Caco-2 (cell line): ENCODE data around the gene PARP11. TPM values are rescaled to one million over a fixed set of nuclear protein-coding genes. Genes with fewer than 3 reads are reported as not detected.

Experiments used
- BruUV-seq: library from RNA; stranded (reverse); fragments of 400-500 nt; replicated peaks from 2 replicates; lab custom pipeline; 2021; lab: Mats Ljungman, UMichigan
- CTCF ChIA-PET: fragments of 300-600 bp; sonication (Branson Sonifier 250); formaldehyde crosslinking; loops from one replicate; lab custom pipeline; 2022; ENCODE audit warnings: antibody characterized with exemption; lab: Charles Lee
- POLR2A ChIA-PET: fragments of 300-600 bp; sonication (Branson Sonifier 250); formaldehyde crosslinking; loops from one replicate; lab custom pipeline; 2022; ENCODE audit warnings: antibody characterized with exemption; lab: Charles Lee
- DNase-seq, 2 experiments: peaks; one replicate each; pipeline versions ENCODE4 v3.0.0 to v3.0.0-alpha.2; 2020 to 2022
- H3K27me3 ChIP-seq: replicated peaks from 2 replicates; pipeline ENCODE4 v1.6.0; 2011; ENCODE audit warnings: low read length; ENCODE audit not compliant: control insufficient read depth, insufficient read depth
- H3K36me3 ChIP-seq: 2 replicates; pipeline ENCODE4 v1.5.1; 2011; ENCODE audit warnings: low read length; ENCODE audit not compliant: control insufficient read depth, insufficient read depth
- H3K4me1 ChIP-seq: fragments of 250-450 bp; sonication (Bioruptor Pico); 2 replicates; pipeline ENCODE4 v1.5.1; 2020; ENCODE audit warnings: mild to moderate bottlenecking
- H3K4me3 ChIP-seq: 2 replicates; pipeline ENCODE4 v1.5.1; 2011; ENCODE audit warnings: low read depth, mild to moderate bottlenecking, control low read depth, low read length
- H3K9me3 ChIP-seq: fragments of 250-450 bp; sonication (Bioruptor Pico); 2 replicates; pipeline ENCODE4 v1.5.1; 2020; ENCODE audit warnings: mild to moderate bottlenecking, moderate library complexity
- H3K27ac Mint-ChIP-seq: one replicate; pipeline ENCODE4 v1.8.0; 2022; ENCODE audit warnings: mixed read lengths; ENCODE audit not compliant: unreplicated experiment
- H3K27me3 Mint-ChIP-seq: one replicate; pipeline ENCODE4 v1.8.0; 2022; ENCODE audit warnings: mixed read lengths; ENCODE audit not compliant: insufficient read depth, unreplicated experiment
- H3K36me3 Mint-ChIP-seq: one replicate; pipeline ENCODE4 v1.8.0; 2022; ENCODE audit warnings: mild to moderate bottlenecking, mixed read lengths; ENCODE audit not compliant: insufficient read depth, unreplicated experiment
- H3K4me1 Mint-ChIP-seq: one replicate; pipeline ENCODE4 v1.8.0; 2022; ENCODE audit warnings: low read depth, mixed read lengths; ENCODE audit not compliant: unreplicated experiment
- H3K4me3 Mint-ChIP-seq: one replicate; pipeline ENCODE4 v1.8.0; 2022; ENCODE audit warnings: mild to moderate bottlenecking, moderate library complexity, mixed read lengths; ENCODE audit not compliant: unreplicated experiment
- H3K9me3 Mint-ChIP-seq: one replicate; pipeline ENCODE4 v1.8.0; 2022; ENCODE audit warnings: mixed read lengths; ENCODE audit not compliant: unreplicated experiment
- intact Hi-C: fragments of 100-400 bp; cut with micrococcal nuclease; formaldehyde crosslinking; loops from one replicate; pipeline ENCODE4 v1.10.0; 2022; ENCODE audit not compliant: unreplicated experiment
- total RNA-seq: library from RNA; stranded (reverse); gene quantifications from 2 replicates; pipeline ENCODE4 v1.2.3, GENCODE V29; 2022
- TF ChIP-seq, protein P1 (sequence below), 2 experiments: fragments of 200-600 bp in 1 of 2; IDR thresholded peaks; 1 replicate in 1 of 2; 2 replicates in 1 of 2; pipeline versions ENCODE4 v1.5.1 to v1.8.0; 2011 to 2022; ENCODE audit warnings: antibody characterized with exemption in 1 of 2, control low read depth in 1 of 2, inconsistent platforms in 1 of 2, low read depth in 1 of 2, low read length in 1 of 2, mild to moderate bottlenecking in 1 of 2, moderate library complexity in 1 of 2; ENCODE audit not compliant: insufficient read depth in 1 of 2, severe bottlenecking in 1 of 2, unreplicated experiment in 1 of 2

Gene PARP11
- total RNA-seq, 1 experiment from 2014 or later = 18.1 TPM

DNA sequence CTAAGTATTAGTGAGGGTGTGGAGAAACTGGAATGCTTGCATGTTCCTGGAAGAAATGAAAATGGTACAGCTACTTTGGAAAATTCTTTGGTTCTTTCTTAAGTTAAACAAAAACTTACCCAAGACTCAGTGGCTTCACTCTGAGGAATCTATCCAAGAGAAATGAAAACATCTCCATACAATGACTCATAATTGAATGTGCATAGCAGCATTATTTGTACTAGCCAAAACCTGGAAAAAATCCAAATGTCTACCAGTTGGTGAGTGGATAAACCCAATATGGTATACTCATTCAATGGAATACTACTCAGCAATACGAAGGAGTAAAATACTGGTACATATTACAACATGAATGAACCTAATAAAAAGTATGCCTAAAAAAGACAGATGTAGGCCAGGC, 102.3 kb downstream of the PARP11 start:
- intact Hi-C loops = loop anchor here (10.0 kb wide), 1 partner anchor 276 kb away; the partner anchor contains the start of gene PRMT8
- no peak overlapping the region for H3K4me3 ChIP-seq
- H3K9me3 ChIP-seq = no peaks in the 10 kb centered on the region
- H3K36me3 Mint-ChIP-seq = peaks cover 6% of the 10 kb centered on the region
- H3K4me3 Mint-ChIP-seq = no peak overlapping the region
- H3K27me3 ChIP-seq = no peaks in the 10 kb centered on the region
- DNase-seq = no peak
- ChIA-PET POLR2A (no interaction called here), CTCF (no interaction called here)
- peaks cover 10% of the 10 kb centered on the region for H3K27me3 Mint-ChIP-seq
- H3K36me3 ChIP-seq = no peaks in the 10 kb centered on the region
- H3K4me1 ChIP-seq = no peaks in the 10 kb centered on the region
- BruUV-seq = no TSS peak
- TF ChIP-seq, protein P1, sequence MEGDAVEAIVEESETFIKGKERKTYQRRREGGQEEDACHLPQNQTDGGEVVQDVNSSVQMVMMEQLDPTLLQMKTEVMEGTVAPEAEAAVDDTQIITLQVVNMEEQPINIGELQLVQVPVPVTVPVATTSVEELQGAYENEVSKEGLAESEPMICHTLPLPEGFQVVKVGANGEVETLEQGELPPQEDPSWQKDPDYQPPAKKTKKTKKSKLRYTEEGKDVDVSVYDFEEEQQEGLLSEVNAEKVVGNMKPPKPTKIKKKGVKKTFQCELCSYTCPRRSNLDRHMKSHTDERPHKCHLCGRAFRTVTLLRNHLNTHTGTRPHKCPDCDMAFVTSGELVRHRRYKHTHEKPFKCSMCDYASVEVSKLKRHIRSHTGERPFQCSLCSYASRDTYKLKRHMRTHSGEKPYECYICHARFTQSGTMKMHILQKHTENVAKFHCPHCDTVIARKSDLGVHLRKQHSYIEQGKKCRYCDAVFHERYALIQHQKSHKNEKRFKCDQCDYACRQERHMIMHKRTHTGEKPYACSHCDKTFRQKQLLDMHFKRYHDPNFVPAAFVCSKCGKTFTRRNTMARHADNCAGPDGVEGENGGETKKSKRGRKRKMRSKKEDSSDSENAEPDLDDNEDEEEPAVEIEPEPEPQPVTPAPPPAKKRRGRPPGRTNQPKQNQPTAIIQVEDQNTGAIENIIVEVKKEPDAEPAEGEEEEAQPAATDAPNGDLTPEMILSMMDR (IDR thresholded peaks at IDR 0.05; ENCODE audit: insufficient read depth in 1 of 2, low read depth in 1 of 2, low read length in 1 of 2, severe bottlenecking in 1 of 2, unreplicated experiment in 1 of 2) = no peak
- H3K27ac Mint-ChIP-seq = no peak overlapping the region
- H3K4me1 Mint-ChIP-seq = no peaks in the 10 kb centered on the region
- H3K9me3 Mint-ChIP-seq = no peaks in the 10 kb centered on the region

DNA sequence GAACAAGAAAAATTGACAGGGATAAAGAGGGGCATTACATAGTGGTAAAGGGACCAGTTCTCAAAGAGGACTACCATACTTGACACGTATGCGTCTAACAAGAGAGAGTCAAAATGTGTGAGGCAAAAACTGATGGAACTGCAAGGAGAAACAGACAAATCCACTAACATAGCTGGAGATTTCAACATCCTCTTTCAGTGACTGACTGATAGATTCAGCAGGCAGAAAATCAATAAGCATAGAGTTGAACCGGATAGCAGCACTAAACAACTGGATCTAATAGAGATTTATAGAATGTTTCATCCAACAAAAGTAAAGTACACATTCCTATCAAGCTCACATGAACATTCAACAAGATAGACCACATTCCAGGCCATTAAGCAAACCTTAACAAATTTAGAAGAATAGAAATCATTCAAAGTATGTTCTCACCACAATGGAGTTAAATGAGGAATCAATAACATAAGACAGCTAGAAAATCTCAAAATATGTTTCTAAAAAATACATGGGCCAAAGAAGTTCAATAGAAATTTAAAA, 104.2 kb downstream of the PARP11 start:
- no TSS peak for BruUV-seq
- TF ChIP-seq, protein P1 (IDR thresholded peaks at IDR 0.05; ENCODE audit: insufficient read depth in 1 of 2, low read depth in 1 of 2, low read length in 1 of 2, severe bottlenecking in 1 of 2, unreplicated experiment in 1 of 2) = no peak
- no peaks in the 10 kb centered on the region for H3K9me3 Mint-ChIP-seq
- no peaks in the 10 kb centered on the region for H3K9me3 ChIP-seq
- H3K36me3 ChIP-seq = no peaks in the 10 kb centered on the region
- H3K27me3 ChIP-seq = no peaks in the 10 kb centered on the region
- ChIA-PET CTCF (no interaction called here), POLR2A (no interaction called here)
- H3K4me3 ChIP-seq = no peak overlapping the region
- peak in 1 of 2 experiments; percentile 12 for DNase-seq
- H3K4me1 ChIP-seq = no peaks in the 10 kb centered on the region
- no peaks in the 10 kb centered on the region for H3K4me1 Mint-ChIP-seq
- peaks cover 6% of the 10 kb centered on the region for H3K36me3 Mint-ChIP-seq
- no peak overlapping the region for H3K27ac Mint-ChIP-seq
- intact Hi-C loops = no loop called here
- peaks cover 10% of the 10 kb centered on the region for H3K27me3 Mint-ChIP-seq
- H3K4me3 Mint-ChIP-seq = no peak overlapping the region

DNA sequence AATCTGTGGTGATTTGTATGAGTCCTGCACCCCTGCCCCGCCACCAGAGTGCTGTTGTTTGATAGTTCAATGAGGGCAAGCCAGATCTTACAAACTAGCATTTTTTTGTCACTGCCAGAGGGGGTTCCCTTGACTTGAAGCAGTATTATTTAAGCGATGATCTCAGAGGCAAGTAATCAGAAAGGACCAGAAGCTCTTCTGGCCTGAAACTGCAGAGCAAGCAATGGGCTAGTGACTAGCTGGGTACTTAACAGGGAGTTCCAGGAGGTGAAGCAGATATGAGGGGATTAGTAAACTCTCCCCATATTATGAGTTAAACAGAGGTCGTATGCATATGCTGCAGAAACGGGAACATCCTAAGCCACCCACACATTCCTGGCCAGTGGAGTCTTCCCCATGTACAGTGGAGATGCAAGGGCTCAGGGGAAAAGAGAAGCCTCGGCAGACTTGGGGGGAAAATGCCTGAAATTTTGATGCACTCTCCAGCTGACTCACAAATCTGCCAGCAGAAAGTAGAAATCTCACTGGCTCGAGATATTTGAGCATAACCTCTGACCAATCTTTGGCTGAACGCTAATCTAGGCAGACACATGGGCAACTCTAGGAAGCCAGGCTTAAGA, 112.0 kb downstream of the PARP11 start:
- BruUV-seq = no TSS peak
- peaks cover 7% of the 10 kb centered on the region; the same call in 1 of the 2 replicates for H3K9me3 ChIP-seq
- H3K36me3 ChIP-seq = no peaks in the 10 kb centered on the region
- intact Hi-C loops = no loop called here
- Mint-ChIP-seq H3K27me3 (peaks cover 2% of the 10 kb centered on the region), H3K4me3 (no peak overlapping the region), H3K9me3 (no peaks in the 10 kb centered on the region), H3K4me1 (no peaks in the 10 kb centered on the region), H3K36me3 (no peaks in the 10 kb centered on the region), H3K27ac (no peak overlapping the region)
- TF ChIP-seq, protein P1 (IDR thresholded peaks at IDR 0.05; ENCODE audit: insufficient read depth in 1 of 2, low read depth in 1 of 2, low read length in 1 of 2, severe bottlenecking in 1 of 2, unreplicated experiment in 1 of 2) = no peak
- no peaks in the 10 kb centered on the region; the same call in 1 of the 2 replicates for H3K27me3 ChIP-seq
- POLR2A ChIA-PET = no interaction called here
- no peak for DNase-seq
- no peak overlapping the region for H3K4me3 ChIP-seq
- H3K4me1 ChIP-seq = no peaks in the 10 kb centered on the region
- CTCF ChIA-PET = no interaction called here
